ENCODE measurements around the gene CCDC8. TPM values are rescaled to one million over a fixed set of nuclear protein-coding genes. Genes with fewer than 3 reads are reported as not detected.
"Not testable (repeated sequence)": the region's sequence is repeated elsewhere in the genome, so short reads cannot be mapped to it uniquely, and the experiment has no call there.

CCDC8 gene
- total RNA-seq, 1 donor from 2014 or later: not detected

DNA sequence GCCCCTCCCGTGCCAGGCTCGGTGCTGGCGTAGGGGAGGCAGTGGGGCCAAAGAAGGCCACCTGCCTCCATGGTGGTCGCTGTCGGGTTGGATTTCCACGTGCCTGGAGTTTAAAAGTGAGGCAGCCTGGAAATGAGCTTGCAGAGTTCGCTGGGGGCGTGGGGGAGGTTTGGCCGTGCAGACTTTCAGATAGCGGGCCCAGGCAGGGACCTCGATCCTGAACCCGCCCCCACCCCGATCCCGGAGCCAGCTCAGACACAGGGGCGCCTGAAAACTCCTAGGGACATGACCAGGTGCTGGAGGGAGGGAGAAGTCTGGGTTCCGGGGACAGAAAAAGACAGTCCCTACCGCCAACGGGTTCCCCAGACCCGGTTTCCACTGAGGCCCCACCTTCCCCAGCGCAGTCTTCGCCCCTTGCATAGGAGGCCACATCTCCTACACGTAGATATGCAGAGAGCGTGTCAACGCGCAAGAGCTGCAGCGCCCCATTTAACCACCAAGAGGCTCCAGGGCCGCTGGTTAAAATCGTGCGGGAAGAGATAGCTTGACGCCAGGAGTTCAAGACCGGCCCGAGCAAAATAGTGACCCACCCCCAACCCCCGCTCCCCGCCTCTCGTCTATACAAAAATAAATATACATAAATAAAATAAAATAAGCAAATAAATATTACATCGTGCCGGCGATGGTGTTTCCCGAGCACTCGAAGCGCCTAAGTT lies 8.5 kb downstream of the CCDC8 start:
- Mint-ChIP-seq H3K4me3 (no peak overlapping the region), H3K4me1 (peaks cover 12% of the 10 kb centered on the region), H3K9me3 (no peaks in the 10 kb centered on the region), H3K36me3 (ENCODE audit: low read depth) (no peaks in the 10 kb centered on the region), H3K27me3 (peaks cover 60% of the 10 kb centered on the region), H3K27ac (no peak overlapping the region)
- intact Hi-C loops (cut with micrococcal nuclease): loop anchor here (10.0 kb wide), 1 partner anchor 120 kb away; no protein-coding TSS in a partner anchor
- no peak for DNase-seq

DNA sequence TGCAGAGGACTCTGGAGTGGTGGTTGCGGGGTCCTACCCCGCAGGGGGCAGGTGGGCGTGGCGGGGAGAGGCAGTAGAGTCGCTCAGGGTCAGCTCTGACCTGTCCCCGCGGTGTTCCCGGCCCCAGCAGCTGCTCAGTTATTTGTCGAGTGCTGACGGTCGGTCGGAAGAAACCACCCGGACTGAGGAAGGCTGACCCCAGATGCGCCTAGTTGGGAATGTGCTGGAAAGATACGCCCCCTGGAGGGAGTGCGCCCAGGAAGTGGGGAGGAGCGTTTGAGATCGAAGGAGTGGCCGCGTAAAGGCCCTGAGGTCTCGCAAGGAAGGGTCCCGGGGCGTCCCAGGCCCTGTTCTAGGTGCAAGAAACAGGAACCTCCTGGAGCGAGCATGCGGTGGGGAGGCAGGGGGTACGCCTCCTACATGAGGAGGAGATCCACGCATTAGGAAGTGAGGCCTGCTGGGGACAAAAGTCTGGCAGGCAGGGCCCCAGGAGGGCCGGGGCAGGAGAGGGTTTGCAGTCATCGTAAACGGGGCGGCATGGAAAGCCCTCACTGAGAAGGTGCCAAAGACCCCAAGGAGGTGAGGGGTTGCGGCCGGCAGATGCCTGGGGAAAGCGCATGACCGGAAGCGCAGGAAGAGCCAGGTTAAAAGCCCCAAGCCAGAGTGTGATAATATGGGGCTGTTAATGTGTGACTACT lies 9.2 kb downstream of the CCDC8 start:
- peaks cover 12% of the 10 kb centered on the region for H3K4me1 Mint-ChIP-seq
- peaks cover 58% of the 10 kb centered on the region for H3K27me3 Mint-ChIP-seq
- H3K9me3 Mint-ChIP-seq: no peaks in the 10 kb centered on the region
- DNase-seq: no peak
- peak overlapping the region; percentile 37 for H3K4me3 Mint-ChIP-seq
- H3K27ac Mint-ChIP-seq: no peak overlapping the region
- H3K36me3 Mint-ChIP-seq (ENCODE audit: low read depth): no peaks in the 10 kb centered on the region
- intact Hi-C loops (cut with micrococcal nuclease): loop anchor here (10.0 kb wide), 1 partner anchor 119 kb away; no protein-coding TSS in a partner anchor

DNA sequence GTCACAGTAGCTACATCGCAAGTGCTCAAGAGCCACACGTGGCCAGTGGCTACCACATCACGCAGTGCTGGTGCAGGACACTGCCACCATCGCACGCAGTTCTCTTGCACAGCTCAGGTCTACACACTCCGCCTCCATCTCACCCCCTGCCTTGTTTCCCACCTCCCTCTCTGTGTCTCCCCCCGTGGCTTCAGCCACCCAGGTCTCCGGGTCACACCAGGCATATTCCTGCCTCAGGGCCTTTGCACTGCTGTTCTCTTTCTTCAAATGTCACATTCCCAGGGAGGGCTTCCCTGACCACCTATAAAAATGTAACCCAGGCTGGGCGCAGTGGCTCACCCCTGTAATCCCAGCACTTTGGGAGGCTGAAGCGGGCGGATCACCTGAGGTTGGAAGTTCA lies 10.6 kb downstream of the CCDC8 start:
- Mint-ChIP-seq H3K4me3 (no peak overlapping the region), H3K9me3 (no peaks in the 10 kb centered on the region), H3K36me3 (ENCODE audit: low read depth) (no peaks in the 10 kb centered on the region), H3K27ac (no peak overlapping the region), H3K4me1 (peaks cover 6% of the 10 kb centered on the region), H3K27me3 (peaks cover 48% of the 10 kb centered on the region)
- no peak for DNase-seq
- intact Hi-C loops (cut with micrococcal nuclease): loop anchor here (1.0 to 10.0 kb wide), 3 partner anchors 85 to 118 kb away; no protein-coding TSS in a partner anchor

DNA sequence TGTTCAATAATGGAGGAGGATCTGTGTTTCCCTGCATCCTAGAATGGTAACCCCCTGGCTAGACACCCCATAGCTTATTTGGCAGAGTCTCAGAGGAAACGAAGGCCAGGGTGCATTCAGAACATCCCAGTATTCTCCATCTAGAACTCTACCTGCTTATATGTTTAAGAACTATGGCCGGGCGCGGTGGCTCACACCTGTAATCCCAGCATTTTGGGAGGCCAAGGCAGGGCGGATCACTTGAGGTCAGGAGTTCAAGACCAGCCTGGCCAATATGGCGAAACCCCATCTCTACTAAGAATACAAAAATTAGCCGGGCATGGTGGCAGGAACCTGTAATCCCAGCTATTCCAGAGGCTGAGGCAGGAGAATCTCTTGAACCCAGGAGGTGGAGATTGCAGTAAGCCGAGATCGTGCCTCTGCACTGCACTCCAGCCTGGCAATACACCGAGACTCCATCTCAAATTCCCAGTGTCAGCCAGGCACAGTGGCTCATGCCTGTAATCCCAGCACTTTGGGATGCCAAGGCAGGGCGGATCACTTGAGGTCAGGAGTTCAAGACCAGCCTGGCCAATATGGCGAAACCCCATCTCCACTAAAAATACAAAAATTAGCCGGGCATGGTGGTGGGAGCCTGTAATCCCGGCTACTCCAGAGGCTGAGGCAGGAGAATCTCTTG lies 15.4 kb downstream of the CCDC8 start:
- H3K36me3 Mint-ChIP-seq (ENCODE audit: low read depth); intact Hi-C loops (cut with micrococcal nuclease); DNase-seq; H3K9me3 Mint-ChIP-seq; H3K27ac Mint-ChIP-seq; H3K4me1 Mint-ChIP-seq; H3K4me3 Mint-ChIP-seq: not testable (repeated sequence)
- peaks cover 12% of the 10 kb centered on the region for H3K27me3 Mint-ChIP-seq

DNA sequence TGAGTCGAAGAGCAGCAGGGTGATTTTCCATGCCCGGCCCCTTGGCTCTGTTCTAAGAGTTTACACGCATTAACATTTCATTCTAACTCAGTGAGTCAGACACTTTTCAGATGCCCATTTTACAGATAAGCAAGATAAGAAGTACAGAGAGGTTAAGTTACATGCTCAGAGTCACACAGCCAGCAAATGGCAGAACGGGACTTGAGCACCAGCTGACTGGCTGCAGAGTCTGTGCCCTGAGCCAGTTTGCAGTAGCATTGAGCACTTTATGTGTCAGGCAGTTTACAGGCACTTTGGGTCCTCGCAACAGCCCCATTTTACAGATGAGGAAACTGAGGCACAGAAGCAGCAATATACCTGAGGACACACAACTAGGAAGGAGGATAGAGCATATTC lies 19.0 kb downstream of the CCDC8 start:
- intact Hi-C loops (cut with micrococcal nuclease): loop anchor here (2.0 kb wide), 1 partner anchor 118 kb away; no protein-coding TSS in a partner anchor
- H3K27me3 Mint-ChIP-seq: peaks cover 7% of the 10 kb centered on the region
- H3K9me3 Mint-ChIP-seq: no peaks in the 10 kb centered on the region
- DNase-seq: no peak
- H3K4me1 Mint-ChIP-seq: peaks cover 2% of the 10 kb centered on the region
- H3K4me3 Mint-ChIP-seq: no peak overlapping the region
- peaks cover 23% of the 10 kb centered on the region for H3K36me3 Mint-ChIP-seq (ENCODE audit: low read depth)
- no peak overlapping the region for H3K27ac Mint-ChIP-seq

DNA sequence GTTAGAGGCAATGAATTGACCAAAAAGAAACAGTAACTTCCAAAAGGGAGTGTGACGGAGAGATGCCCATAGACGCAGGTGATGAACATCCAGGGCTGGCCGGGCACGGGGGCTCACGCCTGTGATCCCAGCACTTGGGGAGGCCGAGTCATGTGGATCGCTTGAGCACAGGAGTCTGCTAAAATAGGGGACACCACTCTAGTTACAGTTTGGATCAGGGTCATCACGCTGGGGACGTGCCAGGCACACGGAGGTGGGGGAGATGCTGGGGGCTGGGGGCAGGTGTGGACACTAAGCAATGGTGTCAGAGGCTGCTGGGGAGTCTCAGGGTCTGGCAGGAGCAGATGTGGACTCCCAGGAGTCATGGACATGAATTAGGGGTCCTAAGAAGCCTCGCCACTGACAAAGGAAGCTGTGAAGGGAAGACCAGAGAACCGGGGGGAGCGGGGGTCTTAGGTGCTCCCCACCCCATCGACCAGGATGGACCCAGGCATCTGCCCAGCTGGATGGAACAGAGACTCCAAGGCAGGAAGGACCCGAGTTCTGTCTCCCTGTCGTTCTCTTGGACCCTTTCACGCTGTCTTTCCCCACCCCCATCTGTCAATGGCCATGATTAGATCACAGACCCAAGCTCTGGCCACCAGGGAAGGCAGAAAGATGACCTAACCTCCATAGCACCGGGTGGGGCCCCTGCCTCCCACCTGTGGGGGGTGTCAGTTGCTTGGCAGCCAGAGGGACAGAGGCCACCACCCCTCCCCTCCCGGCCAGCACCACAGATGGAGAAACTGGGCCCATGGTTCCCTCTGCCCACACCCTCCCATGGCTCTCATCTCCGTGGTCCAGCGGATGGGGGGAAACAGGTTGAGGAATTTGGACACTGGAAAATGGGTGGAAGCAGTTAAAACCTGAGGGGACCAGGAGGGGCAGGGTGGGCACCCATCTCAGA lies 19.6 kb downstream of the CCDC8 start:
- Mint-ChIP-seq H3K27me3 (peaks cover 5% of the 10 kb centered on the region), H3K36me3 (ENCODE audit: low read depth) (peaks cover 29% of the 10 kb centered on the region), H3K9me3 (no peaks in the 10 kb centered on the region), H3K4me1 (peaks cover 2% of the 10 kb centered on the region), H3K27ac (no peak overlapping the region), H3K4me3 (no peak overlapping the region)
- DNase-seq: no peak
- intact Hi-C loops (cut with micrococcal nuclease): loop anchor here (2.0 kb wide), 1 partner anchor 119 kb away; no protein-coding TSS in a partner anchor

DNA sequence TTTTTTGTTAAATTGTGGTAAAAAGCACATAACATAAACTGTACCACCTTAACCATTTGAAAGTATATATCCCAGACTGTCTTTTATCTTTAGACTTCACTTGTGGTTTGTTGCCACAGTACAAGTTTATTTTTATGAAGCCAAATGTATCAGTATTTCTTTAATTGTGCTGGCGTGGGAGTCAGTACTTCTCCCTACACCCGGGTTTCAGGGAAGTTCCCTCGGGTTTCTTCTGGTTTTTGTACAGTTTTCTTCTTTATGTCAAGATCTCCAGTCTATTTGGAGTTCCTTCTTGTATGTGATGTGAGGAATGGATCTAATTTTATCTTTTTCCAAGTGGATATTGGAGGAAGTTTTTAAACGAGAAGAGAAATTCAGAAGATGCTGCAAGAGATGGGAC lies 20.5 kb downstream of the CCDC8 start:
- H3K4me1 Mint-ChIP-seq: peaks cover 2% of the 10 kb centered on the region
- H3K27ac Mint-ChIP-seq: no peak overlapping the region
- intact Hi-C loops (cut with micrococcal nuclease): no loop called here

DNA sequence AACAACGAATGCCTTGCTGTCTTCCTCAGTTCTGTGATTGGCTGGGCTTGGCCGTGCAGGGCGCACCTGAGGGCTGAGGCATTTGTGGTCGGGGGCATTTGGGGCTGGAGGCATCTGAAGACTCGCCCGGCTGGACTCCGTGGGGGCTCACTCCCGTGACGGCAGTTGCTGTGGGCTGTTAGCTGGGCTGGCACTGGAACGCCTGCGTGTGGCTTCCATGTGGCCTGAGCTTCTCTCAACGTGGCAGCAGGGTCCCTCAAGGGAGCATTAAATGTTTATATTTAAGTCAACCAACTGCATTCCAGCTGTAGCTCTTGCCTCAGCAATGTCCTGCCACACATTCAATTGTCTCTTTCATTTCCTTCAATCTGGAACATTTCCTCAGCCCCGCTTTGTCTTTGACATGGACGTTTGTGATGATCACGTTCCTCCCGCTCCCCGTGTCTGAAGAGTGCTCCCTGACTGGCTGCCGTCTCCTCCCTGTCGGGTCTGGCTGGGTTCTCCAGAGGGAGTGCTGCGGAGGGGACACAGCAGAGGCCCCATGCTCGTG lies 21.0 kb downstream of the CCDC8 start:
- peaks cover 43% of the 10 kb centered on the region for H3K36me3 Mint-ChIP-seq (ENCODE audit: low read depth)
- H3K27me3 Mint-ChIP-seq: peaks cover under 1% of the 10 kb centered on the region
- no peak overlapping the region for H3K4me3 Mint-ChIP-seq
- H3K9me3 Mint-ChIP-seq: no peaks in the 10 kb centered on the region
- intact Hi-C loops (cut with micrococcal nuclease): no loop called here
- H3K27ac Mint-ChIP-seq: peak overlapping the region; percentile 1
- no peak for DNase-seq
- H3K4me1 Mint-ChIP-seq: peaks cover 2% of the 10 kb centered on the region

More for the DNA sequence above, 20.5 kb downstream of the CCDC8 start:
- no peak for DNase-seq
- Mint-ChIP-seq H3K4me3 (no peak overlapping the region), H3K27me3 (peaks cover 5% of the 10 kb centered on the region), H3K36me3 (ENCODE audit: low read depth) (peaks cover 38% of the 10 kb centered on the region), H3K9me3 (no peaks in the 10 kb centered on the region)

DNA sequence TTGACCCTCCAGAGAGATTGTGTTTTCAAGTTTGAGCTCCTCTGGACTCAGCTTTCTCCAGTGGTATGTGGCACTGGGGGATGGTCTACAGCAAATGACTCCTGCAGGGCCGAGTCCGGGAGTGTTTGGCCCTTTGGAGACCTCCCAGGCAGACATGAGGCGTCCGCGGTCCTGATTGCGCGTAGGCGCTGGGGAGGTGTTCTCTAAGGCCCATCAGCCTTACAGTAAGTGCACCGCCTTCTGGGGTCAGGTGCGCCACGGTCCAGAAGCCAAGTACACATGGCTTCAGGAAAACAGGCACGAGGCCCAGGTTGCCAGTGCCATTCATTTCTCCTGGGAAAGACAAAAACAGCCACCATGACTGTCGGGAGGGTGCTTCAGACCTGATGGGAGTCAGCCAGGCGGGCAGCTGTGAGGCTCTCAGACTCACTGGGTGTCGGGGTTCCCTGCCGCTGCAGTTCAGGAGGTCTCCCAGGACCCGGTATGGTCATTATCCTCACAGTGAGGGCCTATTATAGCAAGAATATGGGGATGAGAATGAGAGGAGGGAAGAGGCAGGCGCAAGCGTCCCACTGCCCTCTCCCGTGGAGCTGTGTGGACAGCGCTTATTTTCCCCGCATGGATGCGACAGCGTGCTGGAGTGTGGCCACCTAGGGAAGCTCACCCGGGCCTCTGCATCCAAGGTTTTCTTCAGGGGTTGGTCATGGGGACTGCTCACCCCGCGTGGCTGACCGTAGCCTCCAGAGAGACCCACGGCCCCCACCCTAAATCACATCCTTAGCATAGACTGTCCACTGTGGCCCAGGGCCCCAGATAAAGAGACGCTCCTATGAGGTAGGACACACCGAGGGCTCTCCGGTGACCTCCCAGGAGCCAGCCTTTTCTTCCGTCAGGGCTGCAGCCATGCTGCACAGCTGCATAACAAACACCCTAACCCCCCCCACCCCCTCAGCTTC lies 21.8 kb downstream of the CCDC8 start:
- Mint-ChIP-seq H3K27ac (no peak overlapping the region), H3K27me3 (no peaks in the 10 kb centered on the region), H3K36me3 (ENCODE audit: low read depth) (peaks cover 50% of the 10 kb centered on the region), H3K9me3 (no peaks in the 10 kb centered on the region), H3K4me3 (no peak overlapping the region), H3K4me1 (peaks cover 2% of the 10 kb centered on the region)
- intact Hi-C loops (cut with micrococcal nuclease): no loop called here
- no peak for DNase-seq

DNA sequence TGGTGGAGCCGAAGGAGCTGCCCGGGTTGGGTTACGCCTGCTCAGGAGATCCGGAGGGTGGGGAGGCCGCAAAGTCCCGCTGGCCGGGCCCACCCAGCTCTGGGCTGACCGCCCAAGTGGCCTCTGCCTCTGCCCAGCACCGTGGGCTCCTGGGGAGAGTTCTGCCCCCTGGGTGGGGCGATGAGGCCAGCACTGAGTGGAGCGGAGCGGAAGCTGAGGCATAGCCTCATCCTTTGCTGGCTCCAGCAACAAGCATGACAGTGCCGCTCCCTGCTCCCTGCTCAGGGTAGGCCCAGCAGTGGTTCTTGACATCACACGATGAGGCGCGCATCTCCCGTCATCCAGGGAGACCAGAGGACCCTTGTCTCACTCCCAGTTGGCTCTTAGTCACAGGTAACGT lies 22.5 kb downstream of the CCDC8 start:
- no peak for DNase-seq
- H3K27ac Mint-ChIP-seq: no peak overlapping the region
- H3K4me3 Mint-ChIP-seq: no peak overlapping the region
- peaks cover 2% of the 10 kb centered on the region for H3K4me1 Mint-ChIP-seq
- no peaks in the 10 kb centered on the region for H3K9me3 Mint-ChIP-seq
- intact Hi-C loops (cut with micrococcal nuclease): no loop called here
- H3K27me3 Mint-ChIP-seq: no peaks in the 10 kb centered on the region
- H3K36me3 Mint-ChIP-seq (ENCODE audit: low read depth): peaks cover 52% of the 10 kb centered on the region

DNA sequence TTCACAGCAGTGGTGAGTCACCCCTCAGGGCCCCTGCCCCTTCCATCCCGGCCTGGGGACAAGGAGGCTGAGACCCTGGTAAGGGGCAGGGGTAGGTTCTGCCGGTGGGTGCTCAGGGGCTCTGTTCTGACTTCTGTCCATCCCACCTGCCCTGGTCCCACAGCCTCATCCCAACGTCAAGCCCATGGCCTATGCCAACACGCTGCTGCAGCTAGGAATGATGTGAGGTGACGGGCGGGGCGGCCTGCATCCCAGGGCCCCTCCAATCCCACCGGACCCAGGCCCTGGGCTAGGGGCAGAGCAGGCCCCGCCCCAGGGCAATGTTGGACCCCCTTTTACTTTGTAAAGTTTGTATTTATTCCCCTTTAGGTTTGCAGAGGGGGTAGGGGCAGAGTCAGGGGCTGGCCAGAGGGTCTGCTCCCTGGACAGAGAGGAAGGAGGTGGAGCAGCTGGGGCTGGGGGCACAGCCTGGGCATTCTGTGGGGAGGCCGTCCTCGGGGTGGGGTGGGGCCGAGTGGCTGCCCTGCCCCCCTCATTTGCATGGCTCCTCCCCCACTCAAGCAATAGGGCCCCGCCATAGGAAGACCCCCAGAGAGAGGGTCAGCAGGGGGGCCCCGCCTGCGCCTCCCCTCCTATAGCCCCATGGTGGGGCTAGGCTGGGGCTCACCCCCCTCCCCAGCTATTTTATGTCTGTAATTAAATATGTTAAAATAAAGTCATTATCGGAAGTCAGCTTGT lies 23.1 kb downstream of the CCDC8 start:
- no peaks in the 10 kb centered on the region for H3K27me3 Mint-ChIP-seq

More for the DNA sequence above, 23.1 kb downstream of the CCDC8 start:
- Mint-ChIP-seq H3K4me3 (no peak overlapping the region), H3K36me3 (ENCODE audit: low read depth) (peaks cover 51% of the 10 kb centered on the region), H3K4me1 (peaks cover 2% of the 10 kb centered on the region), H3K9me3 (no peaks in the 10 kb centered on the region), H3K27ac (no peak overlapping the region)
- DNase-seq: no peak
- intact Hi-C loops (cut with micrococcal nuclease): no loop called here
